NT2/D1 (cell line): ENCODE results near the gene MDGA2.

ENCODE experiments used
- DNase-seq: peaks from one replicate; pipeline ENCODE4 v3.0.0-alpha.2; 2011; ENCODE audit warnings: low read depth, low spot score
- H3K27me3 ChIP-seq: 2 replicates; pipeline ENCODE4 v1.6.0; 2011; ENCODE audit warnings: mild to moderate bottlenecking; ENCODE audit not compliant: insufficient read length, insufficient read depth
- H3K36me3 ChIP-seq: 2 replicates; pipeline ENCODE4 v1.6.1; 2011; ENCODE audit warnings: mild to moderate bottlenecking, low read length, mixed read lengths; ENCODE audit not compliant: insufficient read depth, insufficient read length
- H3K4me1 ChIP-seq: 2 replicates; pipeline ENCODE4 v1.5.1; 2011; ENCODE audit not compliant: insufficient read depth, insufficient read length
- H3K4me3 ChIP-seq: 2 replicates; pipeline ENCODE4 v1.5.1; 2011; ENCODE audit warnings: low read depth; ENCODE audit not compliant: insufficient read length
- H3K9ac ChIP-seq: 2 replicates; pipeline ENCODE4 v1.6.0; 2011; ENCODE audit warnings: low read depth; ENCODE audit not compliant: insufficient read length
- H3K9me3 ChIP-seq: 2 replicates; pipeline ENCODE4 v1.5.1; 2011; ENCODE audit warnings: mild to moderate bottlenecking, low read length; ENCODE audit not compliant: insufficient read depth
- SUZ12 ChIP-seq: IDR thresholded peaks from 2 replicates; pipeline ENCODE4 v1.6.1; 2011; ENCODE audit not compliant: insufficient read length, insufficient read depth; ENCODE audit errors: extremely low read depth
- YY1 ChIP-seq: IDR thresholded peaks from 2 replicates; pipeline ENCODE4 v1.6.1; 2011; ENCODE audit not compliant: insufficient read length, insufficient read depth
- ZNF274 ChIP-seq: IDR thresholded peaks from 2 replicates; pipeline ENCODE4 v1.6.1; 2011; ENCODE audit warnings: mild to moderate bottlenecking, low read depth, low read length

Gene MDGA2

DNA sequence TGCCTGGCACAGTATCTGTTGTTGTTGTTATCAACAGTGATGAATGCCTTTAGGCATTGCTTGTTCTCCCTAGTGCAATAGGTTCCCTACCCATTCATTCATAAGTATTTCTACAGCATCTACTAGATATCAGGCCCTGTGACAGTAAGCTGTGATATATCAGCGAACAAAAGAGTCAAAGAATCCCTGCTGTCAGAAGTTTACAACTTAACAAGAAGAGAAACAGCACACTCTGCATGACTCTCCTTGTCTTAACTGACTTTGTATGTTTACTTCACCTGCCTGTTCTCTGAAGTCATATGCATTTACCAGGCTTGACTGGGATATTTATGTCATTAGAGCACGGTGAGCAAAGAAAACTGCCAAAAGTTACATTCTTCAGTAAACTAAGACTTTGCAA lies 571.6 kb downstream of the MDGA2 start:
- peak; percentile 8 for DNase-seq
- Histone ChIP-seq H3K9me3 (no peaks in the 10 kb centered on the region), H3K9ac (no peak overlapping the region)

DNA sequence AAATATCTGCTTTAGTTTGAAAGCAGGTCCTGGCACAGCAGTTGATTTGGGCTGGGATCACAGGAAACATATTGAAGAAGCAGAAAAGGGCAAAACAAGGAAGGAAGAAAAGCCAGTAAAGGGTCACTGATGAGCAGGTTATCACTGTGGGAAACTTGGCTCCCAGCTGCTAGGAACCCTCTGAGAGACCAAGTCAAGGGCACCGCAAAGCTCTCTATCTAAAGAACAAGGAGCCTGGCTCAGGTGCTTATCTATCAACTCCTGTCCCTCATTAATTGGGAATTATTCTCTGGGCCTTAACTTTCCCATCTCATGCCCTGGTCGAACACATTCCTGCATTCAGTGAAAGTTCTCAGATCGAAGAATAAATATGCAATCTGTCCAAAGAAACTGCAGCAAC lies 572.9 kb downstream of the MDGA2 start:
- no peaks in the 10 kb centered on the region for H3K36me3 ChIP-seq
- no peaks in the 10 kb centered on the region for H3K27me3 ChIP-seq
- no peak overlapping the region for H3K4me3 ChIP-seq
- H3K9ac ChIP-seq: no peak overlapping the region
- H3K9me3 ChIP-seq: no peaks in the 10 kb centered on the region
- no peak for DNase-seq
- H3K4me1 ChIP-seq: no peaks in the 10 kb centered on the region
- TF ChIP-seq ZNF274 (no peak), YY1 (no peak), SUZ12 (no peak)

More for the DNA sequence above, 571.6 kb downstream of the MDGA2 start:
- Histone ChIP-seq H3K4me3 (no peak overlapping the region), H3K36me3 (no peaks in the 10 kb centered on the region), H3K27me3 (no peaks in the 10 kb centered on the region), H3K4me1 (no peaks in the 10 kb centered on the region)
- no peak for TF ChIP-seq SUZ12
- TF ChIP-seq YY1: no peak
- TF ChIP-seq ZNF274: no peak

DNA sequence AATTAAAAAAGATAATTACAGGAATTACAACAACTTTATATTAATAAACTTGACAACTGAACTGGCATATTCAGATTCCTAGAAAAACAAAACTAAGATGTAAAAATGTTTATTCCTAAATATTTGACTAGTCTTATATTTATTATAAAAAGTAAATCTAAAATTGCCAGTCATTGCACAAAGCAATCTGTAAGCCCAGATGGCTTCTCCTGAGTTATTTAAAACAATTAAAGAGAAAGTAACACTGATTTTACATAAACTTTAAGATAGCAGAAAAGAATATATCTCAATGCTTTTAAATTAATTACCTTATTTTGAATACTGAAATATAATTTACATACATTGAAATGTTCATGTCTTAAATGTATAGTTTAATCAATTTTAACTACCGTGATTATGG lies 589.7 kb downstream of the MDGA2 start:
- H3K9ac ChIP-seq: no peak overlapping the region
- DNase-seq: no peak
- no peaks in the 10 kb centered on the region for H3K4me1 ChIP-seq
- TF ChIP-seq SUZ12 (no peak), YY1 (no peak), ZNF274 (no peak)
- H3K27me3 ChIP-seq: no peaks in the 10 kb centered on the region
- H3K9me3 ChIP-seq: no peaks in the 10 kb centered on the region
- no peak overlapping the region for H3K4me3 ChIP-seq
- no peaks in the 10 kb centered on the region for H3K36me3 ChIP-seq

DNA sequence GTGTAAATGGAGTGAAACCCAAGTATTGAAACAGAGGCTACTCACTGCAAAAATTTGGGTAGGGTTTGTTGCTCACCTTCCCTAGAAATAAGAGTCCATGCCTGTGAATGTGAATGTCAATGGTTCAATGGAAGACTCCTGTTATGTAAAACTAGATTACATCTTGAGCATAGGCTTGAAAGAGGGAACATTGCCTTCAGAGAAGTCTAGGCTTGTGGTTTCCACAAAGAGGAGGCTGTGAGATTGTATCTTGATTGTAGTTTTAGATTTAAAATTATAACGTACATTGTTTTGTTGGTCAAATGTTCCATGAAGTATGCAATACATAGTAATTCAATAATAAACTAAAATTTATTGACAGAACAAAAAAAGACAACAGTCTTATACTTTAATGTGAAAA lies 610.1 kb downstream of the MDGA2 start:
- no peaks in the 10 kb centered on the region for H3K36me3 ChIP-seq
- no peak for DNase-seq
- TF ChIP-seq SUZ12: no peak
- TF ChIP-seq ZNF274: no peak
- no peak for TF ChIP-seq YY1
- no peak overlapping the region for H3K4me3 ChIP-seq
- H3K9me3 ChIP-seq: no peaks in the 10 kb centered on the region
- no peaks in the 10 kb centered on the region for H3K4me1 ChIP-seq
- no peak overlapping the region for H3K9ac ChIP-seq
- no peaks in the 10 kb centered on the region for H3K27me3 ChIP-seq

DNA sequence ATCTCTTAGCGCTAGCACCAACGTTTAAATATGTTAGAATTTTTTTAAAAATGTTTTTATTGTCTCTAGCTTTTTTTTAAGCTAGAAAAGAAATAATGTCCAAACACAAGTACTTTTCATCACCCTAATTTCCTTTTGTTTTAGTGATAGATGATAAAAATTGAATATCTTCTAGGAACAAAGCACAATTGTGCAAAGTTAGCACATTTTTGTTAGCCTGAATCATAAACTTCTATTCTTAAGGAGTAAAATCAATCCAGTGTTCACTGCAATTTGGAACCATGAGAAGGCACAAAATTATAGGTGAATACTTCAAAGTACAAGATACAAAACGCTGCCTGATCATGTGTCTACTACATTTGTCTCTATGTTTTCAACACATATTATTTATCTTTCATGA lies 615.4 kb downstream of the MDGA2 start:
- Histone ChIP-seq H3K4me1 (no peaks in the 10 kb centered on the region), H3K9me3 (no peaks in the 10 kb centered on the region), H3K36me3 (no peaks in the 10 kb centered on the region), H3K9ac (no peak overlapping the region), H3K27me3 (no peaks in the 10 kb centered on the region), H3K4me3 (no peak overlapping the region)
- no peak for DNase-seq
- TF ChIP-seq ZNF274 (no peak), SUZ12 (no peak), YY1 (no peak)

DNA sequence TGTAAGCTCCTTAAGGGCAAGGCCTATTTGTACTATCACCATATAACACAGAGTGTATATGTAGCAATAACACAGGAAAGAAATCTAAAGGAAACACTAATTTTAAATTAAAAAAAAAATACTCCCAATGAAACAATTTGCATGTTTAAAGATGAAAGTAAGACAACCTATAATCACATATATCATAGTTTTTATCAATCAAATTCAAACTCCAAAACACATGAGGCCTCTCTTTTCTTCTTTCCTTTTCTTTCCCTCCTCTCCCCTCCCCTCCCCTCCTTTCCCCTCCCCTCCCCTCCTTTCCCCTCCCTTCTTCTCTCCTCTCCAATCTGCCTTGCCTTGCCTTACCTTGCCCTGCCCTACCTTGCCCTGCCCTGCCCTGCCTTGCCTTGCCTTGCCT lies 618.0 kb downstream of the MDGA2 start:
- Histone ChIP-seq H3K36me3 (no peaks in the 10 kb centered on the region), H3K4me1 (no peaks in the 10 kb centered on the region), H3K27me3 (no peaks in the 10 kb centered on the region), H3K9ac (no peak overlapping the region), H3K4me3 (no peak overlapping the region), H3K9me3 (no peaks in the 10 kb centered on the region)
- TF ChIP-seq YY1: no peak
- TF ChIP-seq ZNF274: no peak
- TF ChIP-seq SUZ12: no peak
- DNase-seq: no peak

DNA sequence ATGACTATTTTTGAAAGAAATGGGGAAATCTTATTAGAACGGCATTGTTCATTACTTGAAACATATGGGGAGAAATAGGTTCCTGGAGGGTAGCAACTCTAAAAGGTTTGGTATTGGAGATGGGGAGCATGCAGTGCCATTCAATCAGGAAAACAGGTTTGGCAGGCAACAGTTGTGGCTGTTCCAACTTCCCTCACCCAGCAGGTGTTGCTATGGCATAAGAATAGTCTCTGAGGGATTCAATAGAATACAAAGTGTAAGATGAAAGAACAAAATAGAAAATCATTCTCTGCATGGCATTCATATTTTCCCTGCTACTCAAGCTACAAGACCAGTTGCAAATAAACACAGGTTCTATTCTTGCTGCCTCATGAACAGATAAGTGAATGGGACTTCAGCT lies 630.6 kb downstream of the MDGA2 start:
- DNase-seq: no peak
- TF ChIP-seq SUZ12 (no peak), YY1 (no peak), ZNF274 (no peak)
- no peaks in the 10 kb centered on the region for H3K27me3 ChIP-seq
- H3K9ac ChIP-seq: no peak overlapping the region
- no peak overlapping the region for H3K4me3 ChIP-seq
- no peaks in the 10 kb centered on the region for H3K4me1 ChIP-seq
- H3K9me3 ChIP-seq: no peaks in the 10 kb centered on the region
- no peaks in the 10 kb centered on the region for H3K36me3 ChIP-seq

DNA sequence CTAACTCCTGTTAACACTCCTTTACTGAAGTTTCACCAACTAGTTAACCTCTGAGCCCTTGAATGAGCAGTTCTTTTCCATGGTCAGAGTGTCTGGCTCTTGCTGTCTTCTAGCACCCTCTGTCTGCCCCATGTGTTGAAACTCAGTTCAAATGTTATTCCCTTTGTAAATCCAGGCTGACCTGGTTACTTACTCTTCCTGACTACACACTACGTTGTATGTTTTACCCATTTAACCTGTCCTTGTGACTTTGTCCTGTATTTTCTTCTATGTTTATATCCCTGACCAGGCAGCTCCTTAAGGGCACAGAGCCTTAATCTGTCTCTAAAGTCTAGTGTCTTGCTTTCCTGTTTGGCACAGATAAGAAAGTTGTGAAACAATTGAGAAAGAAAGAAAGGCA lies 634.9 kb downstream of the MDGA2 start:
- no peak for TF ChIP-seq SUZ12
- no peak for TF ChIP-seq YY1
- TF ChIP-seq ZNF274: no peak
- H3K27me3 ChIP-seq: no peaks in the 10 kb centered on the region
- DNase-seq: peak; percentile 16
- no peak overlapping the region for H3K9ac ChIP-seq
- H3K4me1 ChIP-seq: no peaks in the 10 kb centered on the region
- H3K4me3 ChIP-seq: no peak overlapping the region
- no peaks in the 10 kb centered on the region for H3K9me3 ChIP-seq
- H3K36me3 ChIP-seq: no peaks in the 10 kb centered on the region
